Measurements from ENCODE around the gene NRXN3. TPM values are rescaled to one million over a fixed set of nuclear protein-coding genes. Genes with fewer than 3 reads are reported as not detected.

NRXN3 gene
- total RNA-seq, 1 experiment from 2014 or later, result not detected

- Histone ChIP-seq H2AFZ (ENCODE audit: low read depth, low read length, poor library complexity, severe bottlenecking) (no peak overlapping the region), H3K9ac (ENCODE audit: low read length) (no peak overlapping the region), H3K4me1 (ENCODE audit: control insufficient read depth in 1 of 2, insufficient read depth in 2 of 2, low read length in 2 of 2) (no peaks in the 10 kb centered on the region), H3K27me3 (ENCODE audit: insufficient read depth, low read length) (no peaks in the 10 kb centered on the region), H3K36me3 (ENCODE audit: control insufficient read depth in 1 of 2, insufficient read depth in 2 of 2, low read length in 2 of 2) (no peaks in the 10 kb centered on the region), H3K9me3 (ENCODE audit: control insufficient read depth in 1 of 2, insufficient read depth in 1 of 2, low read depth in 1 of 2, low read length in 2 of 2) (peaks cover 10% of the 10 kb centered on the region in 2 experiments; a peak in 2 of 4 replicates), H3K4me3 (replicated peaks in 1 of 2; ENCODE audit: low read depth in 1 of 2, low read length in 2 of 2) (no peak overlapping the region), H3K79me2 (ENCODE audit: insufficient read depth, low read length) (no peaks in the 10 kb centered on the region), H3K27ac (ENCODE audit: low read depth, low read length) (no peak overlapping the region), H3K4me2 (ENCODE audit: low read length) (no peak overlapping the region), H3K9me2 (ENCODE audit: insufficient read depth) (no peaks in the 10 kb centered on the region), H4K20me1 (ENCODE audit: insufficient read depth) (no peaks in the 10 kb centered on the region)
- CTCF ChIA-PET, result no interaction called here
- POLR2A ChIA-PET, result no interaction called here
- TF ChIP-seq EGR1 (IDR thresholded peaks at IDR 0.05; ENCODE audit: low read depth) (no peak), ZNF274 (IDR thresholded peaks at IDR 0.05; ENCODE audit: low read depth, low read length) (no peak), POLR2AphosphoS5 (IDR thresholded peaks at IDR 0.05; ENCODE audit: low read depth, low read length) (no peak), SIN3A (IDR thresholded peaks at IDR 0.05; ENCODE audit: low read depth) (no peak), CEBPB (IDR thresholded peaks at IDR 0.05; ENCODE audit: low read depth) (no peak), SRF (IDR thresholded peaks at IDR 0.05; ENCODE audit: low read depth) (no peak)
- RAD21 ChIA-PET (ENCODE audit: low non-redundant PET in 1 of 2, low total read pairs in 2 of 2, uncharacterized antibody in 2 of 2, unreplicated experiment in 2 of 2), result no interaction called here
- no TSS peak for BruUV-seq (replicated peaks)
- DNase-seq (ENCODE audit: low read depth, low spot score) (no peak), ATAC-seq (no peak)
- intact Hi-C loops (cut with micrococcal nuclease), result no loop called here
These were observed 892.1 kb downstream of the NRXN3 start for GRCh38 chr14:79062226-79062625.

GRCh38 chr14:79064214-79064613 lies 894.0 kb downstream of the NRXN3 start:
- Histone ChIP-seq H3K4me2 (ENCODE audit: low read length) (no peak overlapping the region), H3K4me1 (ENCODE audit: control insufficient read depth in 1 of 2, insufficient read depth in 2 of 2, low read length in 2 of 2) (no peaks in the 10 kb centered on the region), H3K9ac (ENCODE audit: low read length) (no peak overlapping the region), H4K20me1 (ENCODE audit: insufficient read depth) (no peaks in the 10 kb centered on the region), H3K9me3 (ENCODE audit: control insufficient read depth in 1 of 2, insufficient read depth in 1 of 2, low read depth in 1 of 2, low read length in 2 of 2) (peaks cover 6 to 7% of the 10 kb centered on the region in 2 experiments; a peak in 2 of 4 replicates), H2AFZ (ENCODE audit: low read depth, low read length, poor library complexity, severe bottlenecking) (no peak overlapping the region), H3K27me3 (ENCODE audit: insufficient read depth, low read length) (no peaks in the 10 kb centered on the region), H3K36me3 (ENCODE audit: control insufficient read depth in 1 of 2, insufficient read depth in 2 of 2, low read length in 2 of 2) (no peaks in the 10 kb centered on the region), H3K9me2 (ENCODE audit: insufficient read depth) (no peaks in the 10 kb centered on the region), H3K79me2 (ENCODE audit: insufficient read depth, low read length) (no peaks in the 10 kb centered on the region), H3K27ac (ENCODE audit: low read depth, low read length) (no peak overlapping the region), H3K4me3 (replicated peaks in 1 of 2; ENCODE audit: low read depth in 1 of 2, low read length in 2 of 2) (no peak overlapping the region)
- no peak for DNase-seq (ENCODE audit: low read depth, low spot score)
- ChIA-PET POLR2A (no interaction called here), RAD21 (ENCODE audit: low non-redundant PET in 1 of 2, low total read pairs in 2 of 2, uncharacterized antibody in 2 of 2, unreplicated experiment in 2 of 2) (no interaction called here), CTCF (no interaction called here)
- intact Hi-C loops (cut with micrococcal nuclease), result no loop called here
- TF ChIP-seq POLR2AphosphoS5 (IDR thresholded peaks at IDR 0.05; ENCODE audit: low read depth, low read length) (no peak), SRF (IDR thresholded peaks at IDR 0.05; ENCODE audit: low read depth) (no peak), POLR2A (IDR thresholded peaks at IDR 0.05; ENCODE audit: borderline replicate concordance, extremely low read depth, insufficient read depth, insufficient read length) (no peak), RAD21 (IDR thresholded peaks at IDR 0.05; ENCODE audit: low read depth) (no peak), SIN3A (IDR thresholded peaks at IDR 0.05; ENCODE audit: low read depth) (no peak), CBX3 (IDR thresholded peaks at IDR 0.05; ENCODE audit: low read depth) (no peak), YY1 (IDR thresholded peaks at IDR 0.05; ENCODE audit: extremely low read depth, insufficient replicate concordance, low read depth, low read length) (no peak), ATF3 (IDR thresholded peaks at IDR 0.05) (no peak), EZH2 (IDR thresholded peaks at IDR 0.05) (no peak), REST (IDR thresholded peaks at IDR 0.05; ENCODE audit: low read depth) (no peak), SP1 (IDR thresholded peaks at IDR 0.05; ENCODE audit: low read depth) (no peak)
- no peak for ATAC-seq
- no TSS peak for BruUV-seq (replicated peaks)

Measured in HCT116 (cell line).